Fibroblast of pulmonary artery (primary cell): ENCODE measurements around the gene SOS2.
A peak's percentile ranks its signal among the peaks of the same experiment; 100 is the strongest.

Experiments
- DNase-seq: peaks from one replicate; pipeline ENCODE4 v3.0.0-alpha.2; 2010; ENCODE audit warnings: low read depth
- H3K4me3 ChIP-seq: replicated peaks from 2 replicates; pipeline ENCODE4 v1.5.1; 2011; ENCODE audit warnings: low read depth, mild to moderate bottlenecking, control low read depth, low read length, moderate library complexity
- CTCF ChIP-seq: IDR thresholded peaks from 2 replicates; pipeline ENCODE4 v1.5.1; 2011; ENCODE audit warnings: mild to moderate bottlenecking, control low read depth, low read length, inconsistent platforms; ENCODE audit errors: missing control alignments

SOS2 gene

GRCh38 chr14:50089208-50089607 is 142.2 kb downstream of the SOS2 start:
- TF ChIP-seq CTCF, result no peak
- H3K4me3 ChIP-seq, result no peak overlapping the region
- no peak for DNase-seq

GRCh38 chr14:50088731-50089130 is 142.6 kb downstream of the SOS2 start:
- no peak for TF ChIP-seq CTCF
- no peak for DNase-seq

GRCh38 chr14:50088117-50088515 is 143.3 kb downstream of the SOS2 start:
- TF ChIP-seq CTCF, result no peak
- no peak overlapping the region for H3K4me3 ChIP-seq
- no peak for DNase-seq

More at GRCh38 chr14:50088731-50089130, 142.6 kb downstream of the SOS2 start:
- H3K4me3 ChIP-seq, result no peak overlapping the region

- no peak for TF ChIP-seq CTCF
- no peak overlapping the region for H3K4me3 ChIP-seq
- no peak for DNase-seq
Observed at GRCh38 chr14:50087341-50088116, 143.8 kb downstream of the SOS2 start.

- TF ChIP-seq CTCF, result no peak
- no peak overlapping the region for H3K4me3 ChIP-seq
- no peak for DNase-seq
Observed at GRCh38 chr14:50086321-50086711, 145.1 kb downstream of the SOS2 start.

GRCh38 chr14:50085570-50086320 is 145.6 kb downstream of the SOS2 start:
- peak; percentile 35 for DNase-seq
- no peak overlapping the region for H3K4me3 ChIP-seq
- no peak for TF ChIP-seq CTCF
